NCI-H146 (cell line): ENCODE data around the gene GALNS.
"Not testable (repeated sequence)": the region's sequence is repeated elsewhere in the genome, so short reads cannot be mapped to it uniquely, and the experiment has no call there.

Source experiments
- DNase-seq: peaks from one replicate; lab custom pipeline; 2025; lab: John Stamatoyannopoulos, UW

Gene GALNS

DNA sequence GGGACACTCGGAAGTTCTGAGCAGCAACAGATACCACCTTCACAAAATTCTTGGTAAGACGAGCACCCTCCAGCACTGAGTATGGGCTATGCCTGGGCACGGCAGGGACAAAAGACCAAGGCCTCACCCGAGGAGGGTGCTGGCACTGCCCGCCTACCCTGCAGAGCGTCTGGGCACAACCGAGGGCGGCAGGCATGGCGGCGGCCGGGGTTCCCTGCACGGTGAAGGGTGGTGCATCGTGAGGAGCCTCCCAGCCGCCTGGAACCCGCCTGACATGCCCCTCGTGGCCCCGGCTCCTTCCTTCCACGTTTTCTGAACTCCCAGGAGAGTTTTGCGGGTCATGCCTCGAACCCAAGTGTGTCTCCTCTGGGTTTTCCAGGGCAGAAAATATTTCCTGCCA lies 18.9 kb downstream of the GALNS start:
- DNase-seq: no peak

DNA sequence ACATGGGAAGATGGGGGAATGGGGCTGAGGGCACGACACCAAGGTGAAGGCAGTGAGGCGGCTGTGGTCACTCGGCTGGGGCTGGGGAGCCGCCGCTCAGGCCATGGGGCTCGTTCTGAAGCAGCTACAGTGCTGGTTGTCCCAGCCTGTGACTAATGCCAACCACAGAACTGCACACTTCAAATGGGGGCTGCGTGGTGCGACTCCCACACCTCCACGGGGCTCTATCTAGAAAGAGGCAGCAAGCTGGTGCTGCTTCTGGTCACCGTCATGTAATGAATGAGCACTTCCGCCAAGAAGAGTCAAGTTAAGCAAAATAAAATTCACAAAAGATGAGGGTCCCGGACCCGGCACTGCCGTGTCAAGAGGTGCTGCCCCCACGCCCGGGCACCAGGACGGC lies 20.0 kb downstream of the GALNS start:
- DNase-seq: no peak

DNA sequence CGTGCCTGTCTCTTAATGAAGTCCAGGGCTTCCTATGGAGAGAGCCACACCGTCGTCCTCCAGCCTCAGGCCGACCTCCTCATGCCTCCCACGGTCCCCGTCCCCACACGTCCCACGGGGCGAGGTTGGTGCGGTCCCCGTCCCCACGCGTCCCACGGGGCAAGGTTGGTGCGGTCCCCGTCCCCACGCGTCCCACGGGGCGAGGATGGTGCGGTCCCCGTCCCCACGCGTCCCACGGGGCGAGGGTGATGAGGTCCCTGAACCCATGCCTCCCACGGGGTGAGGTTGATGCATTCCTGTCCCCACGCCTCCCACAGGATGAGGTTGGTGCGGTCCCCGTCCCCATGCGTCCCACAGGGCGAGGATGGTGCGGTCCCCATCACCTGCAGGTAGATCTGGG lies 20.9 kb downstream of the GALNS start:
- no peak for DNase-seq

DNA sequence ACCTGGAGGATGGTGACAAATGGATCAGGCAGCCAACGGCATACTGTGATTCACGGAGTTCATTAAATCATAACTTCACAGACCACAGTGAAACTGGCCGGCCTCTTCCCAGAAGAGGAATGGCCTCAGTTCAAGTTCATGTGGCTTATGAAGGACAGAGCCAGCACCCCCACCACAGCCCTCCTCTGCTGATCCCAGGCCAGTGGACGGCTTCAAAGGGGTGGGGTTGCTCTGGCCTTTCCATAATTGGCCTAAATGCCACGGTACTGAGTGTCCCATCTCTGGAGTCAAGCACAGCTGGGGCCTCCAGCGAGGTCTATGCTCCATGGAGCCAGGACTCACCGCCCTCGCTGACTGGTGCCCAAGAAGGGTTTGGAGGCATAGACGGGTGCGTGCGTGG lies 21.4 kb downstream of the GALNS start:
- DNase-seq: no peak

DNA sequence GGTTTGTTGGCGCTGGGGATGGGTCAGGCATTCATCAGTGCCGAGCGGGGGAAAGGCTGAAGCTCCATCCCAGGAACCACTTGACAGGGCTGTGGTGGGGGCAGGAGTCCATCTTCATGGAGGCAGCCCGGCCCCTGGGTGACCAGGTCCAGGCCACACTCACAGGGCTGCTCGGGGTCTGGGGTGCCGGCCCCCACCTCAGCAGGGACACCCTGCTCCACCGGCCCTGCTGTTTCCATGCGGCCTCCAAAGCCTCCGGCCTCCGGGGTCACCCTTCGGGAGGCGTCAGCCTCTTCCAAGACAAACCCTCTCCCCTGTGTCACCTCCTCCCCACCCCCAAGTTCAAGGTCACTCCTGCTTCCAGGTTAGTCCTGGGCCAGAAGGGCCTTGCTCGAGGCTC lies 22.1 kb downstream of the GALNS start:
- no peak for DNase-seq

DNA sequence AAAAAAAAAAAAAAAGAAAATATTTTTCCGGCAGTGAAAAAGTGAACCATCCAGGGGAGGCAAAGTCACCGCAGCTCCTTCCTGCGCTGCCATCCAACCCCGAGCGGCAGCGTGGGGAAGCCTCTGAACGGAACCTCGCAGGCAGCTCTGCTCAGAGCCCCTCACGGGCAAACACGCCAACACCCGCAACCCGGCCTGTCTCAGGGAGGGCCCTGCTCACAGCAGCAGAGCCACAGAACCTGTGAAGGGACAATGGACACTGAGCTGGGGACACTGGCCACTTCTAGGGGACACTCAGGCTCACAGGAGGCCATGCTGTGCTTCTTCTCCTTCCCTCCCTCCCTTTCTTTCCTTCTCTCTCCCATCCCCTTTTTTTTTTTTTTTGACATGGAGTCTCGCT lies 23.7 kb downstream of the GALNS start:
- DNase-seq: no peak

DNA sequence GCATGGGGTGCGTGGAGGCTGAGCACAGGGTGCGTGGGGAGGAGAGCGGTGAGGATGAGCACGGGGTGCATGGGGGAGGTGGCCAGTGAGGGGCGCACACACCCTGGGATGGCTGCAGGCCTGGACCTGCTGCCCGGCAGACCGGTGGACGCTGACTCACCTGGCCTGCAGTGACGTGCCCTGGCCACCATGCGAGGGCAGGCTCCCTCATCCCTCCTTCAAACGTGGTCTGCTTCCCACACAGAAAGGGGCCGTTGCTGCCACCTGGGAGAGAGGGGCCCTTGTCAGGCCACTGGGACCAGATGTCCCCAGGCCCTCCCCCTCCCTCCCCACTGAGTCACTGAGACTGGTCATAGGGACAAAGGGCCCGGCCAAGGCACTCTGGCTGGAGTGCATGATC lies 24.9 kb downstream of the GALNS start:
- no peak for DNase-seq

DNA sequence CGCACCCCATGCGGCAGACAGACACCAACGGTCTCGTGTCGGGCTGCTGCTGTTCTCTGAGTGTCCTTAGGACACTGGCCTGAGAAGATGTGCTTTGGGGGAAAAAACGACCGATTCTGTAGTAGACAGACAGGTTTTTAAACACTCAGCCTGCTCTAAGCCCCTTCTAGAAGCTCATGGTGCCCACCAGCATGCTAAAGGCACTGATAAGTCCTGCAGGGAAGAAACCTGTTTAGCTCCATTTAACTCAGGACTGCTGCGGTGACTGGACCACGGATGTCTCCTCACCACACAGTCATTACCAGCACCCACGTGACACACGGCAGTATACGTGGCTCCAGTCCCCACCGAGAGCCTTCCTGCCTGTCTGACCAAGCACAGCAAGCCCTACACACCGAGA lies 26.0 kb downstream of the GALNS start:
- no peak for DNase-seq

DNA sequence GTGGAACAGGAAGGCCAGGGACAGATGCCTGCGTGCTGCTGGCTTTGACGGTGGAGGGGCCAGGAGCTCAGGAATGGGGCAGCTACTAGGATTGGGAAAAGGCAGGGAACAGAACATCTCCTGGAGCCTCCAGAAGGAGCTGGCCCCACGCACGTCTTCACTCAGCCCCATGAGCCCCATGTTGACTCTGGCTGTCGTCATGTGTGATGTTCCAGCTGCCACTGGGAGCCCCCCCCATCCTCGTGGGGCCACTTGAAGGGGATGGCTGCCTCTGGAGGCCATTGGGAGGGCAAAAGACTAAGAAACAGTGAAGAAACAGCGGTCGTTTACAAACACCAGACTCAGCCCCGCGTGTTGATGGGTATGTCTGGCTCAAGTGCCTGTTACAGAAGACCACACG lies 26.5 kb downstream of the GALNS start:
- DNase-seq: no peak

DNA sequence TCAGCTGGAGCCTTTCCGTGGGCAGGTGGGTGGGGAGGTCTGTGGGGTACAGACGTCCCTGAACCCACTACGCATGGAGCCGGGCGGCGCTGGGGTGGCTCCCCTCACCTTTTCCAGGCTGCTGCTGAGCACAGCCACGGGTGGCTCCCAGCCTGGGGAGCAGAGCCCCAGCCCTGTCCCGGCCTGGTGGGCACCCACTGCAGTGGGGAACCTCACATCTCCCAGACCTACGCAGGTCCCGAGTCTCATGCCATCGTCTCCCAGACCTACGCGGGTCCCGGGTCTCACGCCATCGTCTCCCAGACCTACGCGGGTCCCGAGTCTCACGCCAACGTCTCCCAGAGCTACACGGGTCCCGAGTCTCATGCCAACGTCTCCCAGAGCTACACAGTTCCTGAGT lies 28.0 kb downstream of the GALNS start:
- DNase-seq: no peak

DNA sequence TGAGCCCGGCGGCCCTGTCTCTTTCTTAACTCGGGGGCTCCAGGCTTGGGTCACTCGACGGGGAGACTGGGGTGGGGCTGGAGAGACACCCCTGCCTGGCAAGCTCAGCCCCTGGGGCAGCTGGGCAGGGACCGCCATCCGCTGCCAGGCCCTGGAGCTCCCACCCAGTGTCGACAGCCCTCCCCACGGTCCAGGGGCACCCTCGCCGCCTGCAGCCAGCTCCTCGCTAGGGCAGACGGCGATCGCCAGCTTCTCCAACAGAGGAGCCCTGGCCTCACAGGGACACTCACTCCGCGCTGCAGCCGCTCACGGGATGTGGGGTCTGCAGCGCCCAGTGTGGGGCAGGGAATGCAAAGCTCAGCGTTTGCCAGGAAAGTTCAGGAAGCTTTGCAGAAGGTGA lies 29.0 kb downstream of the GALNS start:
- no peak for DNase-seq

DNA sequence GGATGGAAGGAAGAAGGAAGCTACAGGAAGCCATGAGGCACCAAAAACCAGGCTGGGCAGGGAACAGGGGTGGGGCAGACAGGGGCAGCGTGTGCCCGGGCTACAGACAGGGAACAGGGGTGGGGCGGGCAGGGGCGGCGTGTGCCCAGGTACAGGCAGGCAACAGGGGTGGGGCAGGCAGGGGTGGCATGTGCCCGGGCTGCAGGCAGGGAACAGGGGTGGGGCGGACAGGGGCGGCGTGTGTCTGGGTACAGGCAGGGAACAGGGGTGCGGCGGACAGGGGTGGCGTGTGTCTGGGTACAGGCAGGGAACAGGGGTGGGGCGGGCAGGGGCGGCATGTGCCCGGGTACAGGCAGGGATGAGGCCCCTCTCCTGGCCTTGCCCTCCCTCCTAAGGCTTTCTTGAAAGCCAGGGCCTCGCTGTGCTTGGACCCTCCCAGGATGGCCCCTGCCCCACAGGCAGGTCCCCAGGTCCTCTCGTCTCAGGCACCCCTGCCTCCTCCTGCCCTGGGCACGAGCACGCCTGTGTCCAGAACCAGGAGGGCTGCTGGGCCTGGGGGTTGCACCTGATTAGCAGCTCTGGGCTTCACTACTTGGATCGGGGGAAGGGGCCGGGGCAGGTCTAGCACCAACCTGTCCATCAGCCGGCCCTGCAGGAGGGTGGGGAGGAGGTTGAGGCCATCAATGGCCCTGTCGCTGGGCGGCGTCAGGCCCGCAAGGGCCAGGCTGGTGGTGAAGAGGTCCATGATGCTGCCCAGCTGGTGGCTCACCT lies 30.5 kb downstream of the GALNS start:
- DNase-seq: no peak

DNA sequence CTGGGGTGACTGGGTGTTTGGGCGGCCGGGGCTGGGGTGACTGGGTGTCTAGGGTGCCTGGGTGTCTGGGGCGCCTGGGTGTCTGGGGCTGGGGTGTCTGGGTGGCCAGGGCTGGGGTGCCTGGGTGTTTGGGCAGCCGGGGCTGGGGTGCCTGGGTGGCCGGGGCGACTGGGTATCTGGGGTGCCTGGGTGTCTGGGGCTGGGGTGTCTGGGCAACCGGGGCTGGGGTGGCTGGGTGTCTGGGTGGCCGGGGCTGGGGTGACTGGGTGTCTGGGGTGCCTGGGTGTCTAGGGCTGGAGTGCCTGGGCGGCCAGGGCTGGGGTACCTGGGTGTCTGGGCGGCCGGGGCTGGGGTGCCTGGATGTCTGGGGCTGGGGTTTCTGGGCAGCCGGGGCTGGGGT lies 31.6 kb downstream of the GALNS start:
- DNase-seq: no peak

DNA sequence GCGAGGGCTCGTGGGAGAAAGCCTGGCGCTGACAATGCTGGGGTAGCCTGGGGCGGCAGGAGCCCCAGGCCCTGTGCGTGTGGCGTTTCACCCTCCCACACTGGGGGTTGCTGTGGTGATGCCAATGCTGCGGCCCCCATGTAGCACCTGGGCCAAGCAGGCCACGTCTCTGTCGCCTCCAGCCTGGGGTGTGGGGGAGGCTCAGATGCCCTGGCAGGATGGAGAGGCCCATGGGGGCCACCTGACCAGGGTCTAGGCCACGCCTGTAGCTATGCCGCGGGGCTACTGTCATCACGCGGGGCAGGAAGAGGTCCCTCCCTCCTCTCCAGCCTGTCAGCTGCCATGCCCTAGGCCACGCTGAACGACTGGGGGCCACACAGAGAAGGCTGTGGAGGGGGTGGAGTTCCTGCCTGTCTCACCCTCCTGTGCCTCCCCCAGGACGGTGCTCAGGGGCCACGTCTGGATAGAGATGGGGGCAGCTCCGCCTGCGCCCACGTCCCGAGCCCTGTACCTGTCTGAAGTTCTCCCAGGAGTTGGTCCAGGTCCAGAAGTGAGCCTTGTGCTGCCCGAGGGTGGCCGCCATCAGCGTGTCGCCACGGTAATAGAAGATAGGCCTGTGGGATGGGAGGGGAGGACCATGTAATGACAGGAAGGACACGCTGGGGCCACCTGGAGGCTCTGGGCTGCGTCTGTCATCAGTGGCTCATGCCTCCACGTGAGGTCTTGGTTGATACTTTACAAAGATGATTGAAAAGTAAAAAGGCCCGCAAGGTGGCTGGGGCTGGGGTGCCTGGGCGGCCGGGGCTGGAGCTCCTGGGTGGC lies 32.3 kb downstream of the GALNS start:
- no peak for DNase-seq

DNA sequence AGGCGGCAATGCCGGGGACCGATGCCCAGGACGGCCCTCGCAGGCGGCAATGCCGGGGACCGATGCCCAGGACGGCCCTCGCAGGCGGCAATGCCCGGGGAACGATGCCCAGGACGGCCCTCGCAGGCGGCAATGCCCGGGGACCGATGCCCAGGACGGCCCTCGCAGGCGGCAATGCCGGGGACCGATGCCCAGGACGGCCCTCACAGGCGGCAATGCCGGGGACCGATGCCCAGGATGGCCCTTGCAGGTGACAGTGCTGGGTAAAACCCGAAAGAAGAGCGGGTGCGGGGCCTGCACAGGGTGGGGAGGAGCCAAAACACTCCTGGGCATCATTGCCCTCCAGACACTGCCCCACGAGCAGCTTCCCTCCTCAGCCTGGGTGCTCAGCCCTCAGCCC lies 33.1 kb downstream of the GALNS start:
- DNase-seq: not testable (repeated sequence)

DNA sequence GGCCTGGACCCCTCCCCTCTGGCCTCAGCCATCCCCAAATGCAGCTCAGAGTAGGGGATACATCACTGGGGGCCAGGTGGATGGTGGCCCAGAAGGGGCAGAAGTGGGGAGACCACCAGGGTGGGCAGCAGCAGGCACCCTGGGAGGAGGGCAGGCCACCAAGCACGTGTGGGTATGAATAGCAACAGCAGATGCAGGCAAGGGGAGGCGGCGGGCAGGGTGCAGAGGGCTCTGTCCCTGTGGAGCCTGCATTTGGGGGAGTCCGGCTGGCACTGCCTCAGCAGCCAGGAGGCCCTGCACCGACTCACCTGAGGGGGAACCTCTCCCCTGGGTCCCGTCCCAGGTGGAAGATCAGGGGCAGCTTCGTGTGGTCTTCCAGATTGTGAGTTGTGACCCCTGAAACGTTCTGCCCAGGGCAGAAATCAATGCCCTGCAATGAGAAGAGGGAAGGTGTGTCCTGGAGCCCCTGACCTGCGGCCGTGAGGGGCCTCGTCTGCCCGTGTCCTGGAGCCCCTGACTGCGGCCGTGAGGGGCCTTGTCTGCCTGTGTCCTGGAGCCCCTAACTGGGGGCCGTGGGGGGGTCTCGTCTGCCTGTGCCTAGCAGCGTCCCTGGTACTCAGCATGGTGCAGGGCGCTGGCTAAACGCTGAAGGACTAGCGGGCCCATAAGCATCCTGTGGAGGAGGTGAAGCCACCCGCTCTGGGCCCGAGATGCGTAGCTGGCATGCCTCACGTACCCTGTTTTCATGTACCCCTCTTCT lies 34.3 kb downstream of the GALNS start:
- no peak for DNase-seq

DNA sequence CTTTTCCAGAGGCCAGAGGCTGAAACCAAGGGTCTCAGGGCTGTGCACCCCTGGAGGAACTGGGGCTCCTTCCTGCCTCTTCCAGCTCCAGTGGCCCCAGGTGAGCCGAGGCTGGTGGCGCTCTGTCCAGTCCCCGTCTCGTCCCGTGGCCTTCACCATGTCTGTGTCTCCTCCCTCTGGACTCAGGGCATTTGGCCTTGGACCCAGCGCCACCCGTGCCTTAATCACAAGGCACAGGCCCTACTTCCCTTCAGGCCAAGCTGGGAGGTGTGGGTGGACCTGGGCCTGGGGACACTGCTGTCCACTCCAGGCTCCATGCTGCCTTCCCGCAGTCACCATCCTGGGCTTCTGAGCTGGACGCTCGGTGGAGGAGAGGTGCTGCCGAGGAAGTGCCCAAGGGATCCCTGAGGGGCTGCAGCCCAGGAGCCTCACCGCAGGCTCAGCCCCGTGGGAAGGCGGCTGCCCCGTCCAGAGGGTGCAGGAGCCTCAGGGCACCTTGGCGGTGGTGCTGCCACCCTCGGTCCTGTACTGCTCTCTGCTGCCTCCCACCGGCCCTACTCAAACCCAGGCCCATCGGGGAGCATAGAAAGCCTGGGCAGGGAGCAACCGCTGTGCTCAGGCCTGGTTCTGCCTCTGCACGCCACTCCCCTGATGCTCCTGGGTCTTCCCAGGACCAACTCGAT lies 35.4 kb downstream of the GALNS start:
- no peak for DNase-seq

DNA sequence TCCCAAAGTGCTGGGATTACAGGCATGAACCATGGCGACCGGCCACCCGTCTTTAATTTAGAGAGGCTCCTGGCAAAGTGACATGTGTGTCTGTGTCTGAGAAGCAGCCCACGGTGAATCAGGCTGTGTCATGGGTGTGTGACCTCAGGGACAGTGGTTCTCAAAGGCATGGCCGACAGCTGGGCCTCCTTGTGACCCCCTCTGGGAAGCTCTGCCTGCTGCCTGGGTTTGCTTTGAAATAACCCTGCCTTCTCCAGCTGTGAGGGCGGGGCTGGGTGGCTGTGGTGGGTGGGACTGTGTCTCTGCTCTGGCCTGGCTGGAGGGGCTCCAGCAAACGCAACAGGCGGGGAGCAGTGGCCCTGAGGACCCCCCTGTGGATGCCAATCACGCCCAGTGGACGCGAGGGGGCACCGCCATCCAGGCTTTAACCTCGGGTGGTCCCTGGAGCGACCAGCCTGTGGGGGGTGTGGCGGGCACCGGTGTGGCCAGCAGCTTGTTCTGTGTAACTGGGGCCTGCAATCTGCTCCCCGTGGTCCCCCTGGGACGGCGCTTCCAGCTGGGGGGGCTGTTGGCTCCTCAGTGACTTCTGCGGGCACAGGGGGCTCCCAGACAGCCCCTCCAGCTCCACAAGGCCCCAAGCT lies 36.2 kb downstream of the GALNS start:
- no peak for DNase-seq

DNA sequence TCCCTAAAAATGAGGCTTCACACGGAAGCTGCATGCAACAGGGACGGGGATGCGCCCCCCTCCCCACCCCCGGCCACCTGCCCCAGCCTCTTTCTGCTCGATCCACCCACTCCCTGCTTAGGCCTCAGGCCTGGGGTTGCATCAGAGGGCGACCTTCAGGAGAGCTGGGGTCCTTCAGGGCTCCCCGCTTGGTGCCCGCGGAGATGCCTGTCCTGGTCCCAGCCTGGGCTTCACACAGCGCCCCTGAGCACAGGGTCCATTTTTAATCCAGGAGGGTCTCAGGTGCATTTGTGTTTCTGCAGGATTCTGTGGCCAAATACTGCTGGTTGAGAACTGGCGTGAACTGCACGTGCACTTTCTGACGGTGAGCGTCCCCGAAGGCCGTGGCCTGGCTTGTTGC lies 37.6 kb downstream of the GALNS start:
- DNase-seq: no peak

DNA sequence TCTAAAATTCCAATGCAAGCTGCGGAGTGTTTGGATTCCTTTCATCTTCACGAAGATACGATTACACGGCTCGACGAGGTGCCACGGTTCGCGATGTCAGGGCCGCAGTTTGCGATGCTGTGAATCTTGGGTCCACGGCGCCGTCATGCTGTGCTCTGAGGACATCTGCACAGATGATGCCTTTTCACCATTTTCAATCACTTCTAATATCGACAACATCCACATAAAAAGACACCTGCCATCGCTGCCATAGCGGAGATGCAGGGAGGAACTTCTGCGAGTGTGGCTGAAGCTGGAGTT lies 38.2 kb downstream of the GALNS start:
- DNase-seq: no peak

DNA sequence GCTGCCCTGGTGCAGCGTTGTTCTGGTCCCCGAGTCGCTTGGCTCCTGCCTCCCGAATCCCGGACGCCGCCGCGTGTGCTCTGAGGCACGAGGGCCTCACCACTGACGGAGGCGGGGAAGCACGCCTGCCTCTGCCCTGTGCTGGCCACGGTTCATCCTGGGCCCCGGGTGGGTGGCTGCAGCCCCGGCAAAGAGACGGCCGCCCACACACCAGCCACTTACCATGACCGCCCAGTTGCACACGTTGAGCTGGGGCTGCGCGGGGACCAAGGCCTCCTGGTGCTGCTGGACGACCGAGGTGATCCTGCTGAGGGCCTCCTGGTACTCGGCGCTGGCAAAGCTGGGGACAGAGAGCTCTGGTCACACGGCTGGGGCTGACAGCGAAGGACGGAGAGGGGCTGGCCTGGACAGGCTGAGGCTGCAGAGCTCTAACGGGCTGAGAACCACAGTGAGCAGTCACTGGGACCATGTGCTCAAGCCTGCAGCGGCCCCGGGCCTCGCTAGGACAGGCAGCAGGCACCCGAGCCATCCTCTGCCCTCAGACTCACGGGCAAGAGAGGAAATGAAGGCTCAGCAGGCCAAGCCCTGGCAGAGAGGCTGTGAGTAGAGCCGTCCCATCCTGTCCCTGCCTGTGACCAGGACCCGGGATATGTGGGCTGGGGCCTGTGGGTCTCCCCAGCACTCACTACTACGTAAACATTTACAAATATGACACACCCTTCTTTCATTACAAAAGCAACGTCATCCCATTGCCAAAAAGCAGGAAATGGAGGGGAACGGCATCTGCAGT lies 38.8 kb downstream of the GALNS start:
- no peak for DNase-seq
